Measurements from ENCODE around the gene RAVER1.
"Not testable (repeated sequence)": the region's sequence is repeated elsewhere in the genome, so short reads cannot be mapped to it uniquely, and the experiment has no call there.

The RAVER1 gene

GRCh38 chr19:10292206-10292788 lies 41.0 kb downstream of the RAVER1 start:
- H3K27ac ChIP-seq: no peak overlapping the region
- no peak for DNase-seq (ENCODE audit: low read depth, low spot score)

GRCh38 chr19:10291554-10292205 lies 41.6 kb downstream of the RAVER1 start:
- H3K27ac ChIP-seq: no peak overlapping the region
- DNase-seq (ENCODE audit: low read depth, low spot score): no peak

GRCh38 chr19:10290876-10291553 lies 42.3 kb downstream of the RAVER1 start:
- DNase-seq (ENCODE audit: low read depth, low spot score): no peak
- no peak overlapping the region for H3K27ac ChIP-seq

GRCh38 chr19:10290357-10290875 lies 42.9 kb downstream of the RAVER1 start:
- no peak overlapping the region for H3K27ac ChIP-seq
- DNase-seq (ENCODE audit: low read depth, low spot score): no peak

GRCh38 chr19:10289836-10290356 lies 43.4 kb downstream of the RAVER1 start, which contains the start of gene ICAM5:
Gene ICAM5, plus strand, starts transcription at chr19:10289952. Its CDS starts 92 bp downstream, at chr19:10290044.
- DNase-seq (ENCODE audit: low read depth, low spot score): no peak
- no peak within 1 kb of the TSS for H3K27ac ChIP-seq

- DNase-seq (ENCODE audit: low read depth, low spot score): no peak
- no peak overlapping the region for H3K27ac ChIP-seq
These were observed 44.0 kb downstream of the RAVER1 start for GRCh38 chr19:10289167-10289835.

GRCh38 chr19:10288662-10289166 lies 44.6 kb downstream of the RAVER1 start:
- DNase-seq (ENCODE audit: low read depth, low spot score): no peak
- H3K27ac ChIP-seq: no peak overlapping the region

GRCh38 chr19:10286803-10287737 lies 46.3 kb downstream of the RAVER1 start, which contains the start of gene ICAM4:
Gene ICAM4, plus strand, starts transcription at chr19:10286955. Its CDS starts 58 bp downstream, at chr19:10287013.
- no peak for DNase-seq (ENCODE audit: low read depth, low spot score)
- peak within 1 kb of the TSS; percentile 57 for H3K27ac ChIP-seq

GRCh38 chr19:10285393-10285792 lies 47.9 kb downstream of the RAVER1 start:
- DNase-seq (ENCODE audit: low read depth, low spot score): no peak
- H3K27ac ChIP-seq: peak overlapping the region; percentile 57

GRCh38 chr19:10284960-10285278 lies 48.4 kb downstream of the RAVER1 start:
- no peak for DNase-seq (ENCODE audit: low read depth, low spot score)
- H3K27ac ChIP-seq: no peak overlapping the region

GRCh38 chr19:10284065-10284959 lies 49.0 kb downstream of the RAVER1 start:
- H3K27ac ChIP-seq: no peak overlapping the region
- no peak for DNase-seq (ENCODE audit: low read depth, low spot score)

GRCh38 chr19:10283301-10284064 lies 49.8 kb downstream of the RAVER1 start:
- H3K27ac ChIP-seq: no peak overlapping the region
- DNase-seq (ENCODE audit: low read depth, low spot score): no peak

- H3K27ac ChIP-seq; DNase-seq (ENCODE audit: low read depth, low spot score): not testable (repeated sequence)
These were observed 51.3 kb downstream of the RAVER1 start for GRCh38 chr19:10282043-10282442.

- no peak overlapping the region for H3K27ac ChIP-seq
- DNase-seq (ENCODE audit: low read depth, low spot score): no peak
These were observed 53.4 kb downstream of the RAVER1 start for GRCh38 chr19:10279737-10280442.

GRCh38 chr19:10278935-10279334 lies 54.4 kb downstream of the RAVER1 start:
- H3K27ac ChIP-seq: no peak overlapping the region
- no peak for DNase-seq (ENCODE audit: low read depth, low spot score)

GRCh38 chr19:10277795-10278589 lies 55.3 kb downstream of the RAVER1 start:
- no peak for DNase-seq (ENCODE audit: low read depth, low spot score)
- no peak overlapping the region for H3K27ac ChIP-seq

Data from epithelial cell of prostate (primary cell).